ENCODE results near the gene CDC42SE2.

- TF ChIP-seq CTCF (IDR thresholded peaks at IDR 0.05; ENCODE audit: poor library complexity, severe bottlenecking) = no peak
- TF ChIP-seq RAD21 (conservative IDR thresholded peaks at IDR 0.05) = no peak
- no peak for TF ChIP-seq EZH2 (IDR thresholded peaks at IDR 0.05; ENCODE audit: borderline replicate concordance, insufficient read depth, low read length, poor library complexity, severe bottlenecking)
- no peak for TF ChIP-seq REST (IDR thresholded peaks at IDR 0.05; ENCODE audit: borderline replicate concordance)
- TF ChIP-seq POLR2AphosphoS5 (IDR thresholded peaks at IDR 0.05) = no peak
- TF ChIP-seq SMC3 (conservative IDR thresholded peaks at IDR 0.05; ENCODE audit: poor library complexity) = no peak
- no peak for TF ChIP-seq EP300 (conservative IDR thresholded peaks at IDR 0.05; ENCODE audit: poor library complexity, severe bottlenecking)
Observed at GRCh38 chr5:131381021-131381420, 117.2 kb downstream of the CDC42SE2 start.

Data from neural cell (in vitro differentiated cells).